ENCODE results near the gene SIAH3. TPM values are rescaled to one million over a fixed set of nuclear protein-coding genes. Genes with fewer than 3 reads are reported as not detected.

Gene SIAH3
- total and polyA plus RNA-seq, 2 experiments from 2014 or later: 0.13 to 0.17 TPM

GRCh38 chr13:45765464-45765863, 86.1 kb downstream of the SIAH3 start (continued):
- TF ChIP-seq, protein P1, sequence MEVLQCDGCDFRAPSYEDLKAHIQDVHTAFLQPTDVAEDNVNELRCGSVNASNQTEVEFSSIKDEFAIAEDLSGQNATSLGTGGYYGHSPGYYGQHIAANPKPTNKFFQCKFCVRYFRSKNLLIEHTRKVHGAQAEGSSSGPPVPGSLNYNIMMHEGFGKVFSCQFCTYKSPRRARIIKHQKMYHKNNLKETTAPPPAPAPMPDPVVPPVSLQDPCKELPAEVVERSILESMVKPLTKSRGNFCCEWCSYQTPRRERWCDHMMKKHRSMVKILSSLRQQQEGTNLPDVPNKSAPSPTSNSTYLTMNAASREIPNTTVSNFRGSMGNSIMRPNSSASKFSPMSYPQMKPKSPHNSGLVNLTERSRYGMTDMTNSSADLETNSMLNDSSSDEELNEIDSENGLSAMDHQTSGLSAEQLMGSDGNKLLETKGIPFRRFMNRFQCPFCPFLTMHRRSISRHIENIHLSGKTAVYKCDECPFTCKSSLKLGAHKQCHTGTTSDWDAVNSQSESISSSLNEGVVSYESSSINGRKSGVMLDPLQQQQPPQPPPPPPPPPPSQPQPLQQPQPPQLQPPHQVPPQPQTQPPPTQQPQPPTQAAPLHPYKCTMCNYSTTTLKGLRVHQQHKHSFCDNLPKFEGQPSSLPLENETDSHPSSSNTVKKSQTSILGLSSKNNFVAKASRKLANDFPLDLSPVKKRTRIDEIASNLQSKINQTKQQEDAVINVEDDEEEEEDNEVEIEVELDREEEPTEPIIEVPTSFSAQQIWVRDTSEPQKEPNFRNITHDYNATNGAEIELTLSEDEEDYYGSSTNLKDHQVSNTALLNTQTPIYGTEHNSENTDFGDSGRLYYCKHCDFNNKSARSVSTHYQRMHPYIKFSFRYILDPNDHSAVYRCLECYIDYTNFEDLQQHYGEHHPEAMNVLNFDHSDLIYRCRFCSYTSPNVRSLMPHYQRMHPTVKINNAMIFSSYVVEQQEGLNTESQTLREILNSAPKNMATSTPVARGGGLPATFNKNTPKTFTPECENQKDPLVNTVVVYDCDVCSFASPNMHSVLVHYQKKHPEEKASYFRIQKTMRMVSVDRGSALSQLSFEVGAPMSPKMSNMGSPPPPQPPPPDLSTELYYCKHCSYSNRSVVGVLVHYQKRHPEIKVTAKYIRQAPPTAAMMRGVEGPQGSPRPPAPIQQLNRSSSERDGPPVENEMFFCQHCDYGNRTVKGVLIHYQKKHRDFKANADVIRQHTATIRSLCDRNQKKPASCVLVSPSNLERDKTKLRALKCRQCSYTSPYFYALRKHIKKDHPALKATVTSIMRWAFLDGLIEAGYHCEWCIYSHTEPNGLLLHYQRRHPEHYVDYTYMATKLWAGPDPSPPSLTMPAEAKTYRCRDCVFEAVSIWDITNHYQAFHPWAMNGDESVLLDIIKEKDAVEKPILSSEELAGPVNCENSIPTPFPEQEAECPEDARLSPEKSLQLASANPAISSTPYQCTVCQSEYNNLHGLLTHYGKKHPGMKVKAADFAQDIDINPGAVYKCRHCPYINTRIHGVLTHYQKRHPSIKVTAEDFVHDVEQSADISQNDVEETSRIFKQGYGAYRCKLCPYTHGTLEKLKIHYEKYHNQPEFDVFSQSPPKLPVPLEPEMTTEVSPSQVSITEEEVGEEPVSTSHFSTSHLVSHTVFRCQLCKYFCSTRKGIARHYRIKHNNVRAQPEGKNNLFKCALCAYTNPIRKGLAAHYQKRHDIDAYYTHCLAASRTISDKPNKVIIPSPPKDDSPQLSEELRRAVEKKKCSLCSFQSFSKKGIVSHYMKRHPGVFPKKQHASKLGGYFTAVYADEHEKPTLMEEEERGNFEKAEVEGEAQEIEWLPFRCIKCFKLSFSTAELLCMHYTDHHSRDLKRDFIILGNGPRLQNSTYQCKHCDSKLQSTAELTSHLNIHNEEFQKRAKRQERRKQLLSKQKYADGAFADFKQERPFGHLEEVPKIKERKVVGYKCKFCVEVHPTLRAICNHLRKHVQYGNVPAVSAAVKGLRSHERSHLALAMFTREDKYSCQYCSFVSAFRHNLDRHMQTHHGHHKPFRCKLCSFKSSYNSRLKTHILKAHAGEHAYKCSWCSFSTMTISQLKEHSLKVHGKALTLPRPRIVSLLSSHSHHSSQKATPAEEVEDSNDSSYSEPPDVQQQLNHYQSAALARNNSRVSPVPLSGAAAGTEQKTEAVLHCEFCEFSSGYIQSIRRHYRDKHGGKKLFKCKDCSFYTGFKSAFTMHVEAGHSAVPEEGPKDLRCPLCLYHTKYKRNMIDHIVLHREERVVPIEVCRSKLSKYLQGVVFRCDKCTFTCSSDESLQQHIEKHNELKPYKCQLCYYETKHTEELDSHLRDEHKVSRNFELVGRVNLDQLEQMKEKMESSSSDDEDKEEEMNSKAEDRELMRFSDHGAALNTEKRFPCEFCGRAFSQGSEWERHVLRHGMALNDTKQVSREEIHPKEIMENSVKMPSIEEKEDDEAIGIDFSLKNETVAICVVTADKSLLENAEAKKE (CRISPR knock-in tag; IDR thresholded peaks at IDR 0.05): no peak
- no peak for TF ChIP-seq ZNF114 (CRISPR knock-in tag; IDR thresholded peaks at IDR 0.05)

DNA sequence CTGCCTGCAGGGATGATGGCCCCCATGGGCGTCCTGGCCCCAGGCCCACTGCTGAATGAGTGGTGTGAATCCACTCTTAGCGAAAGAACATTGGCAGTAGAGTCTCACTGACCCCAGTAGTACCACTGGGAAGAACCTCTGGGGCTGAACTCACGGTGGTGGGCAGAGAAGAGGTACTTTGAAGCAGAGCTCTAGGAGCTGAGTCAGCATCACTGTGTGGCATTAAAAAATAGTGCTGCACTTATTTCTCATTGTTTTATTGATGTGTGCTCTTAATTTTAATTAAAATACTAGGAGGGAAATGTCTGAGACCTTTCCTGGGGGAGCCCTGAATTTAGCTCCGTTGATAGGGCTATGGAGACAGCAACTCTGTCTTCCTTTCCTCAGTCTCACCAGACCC, 88.1 kb downstream of the SIAH3 start:
- H3K79me2 ChIP-seq (replicated peaks; ENCODE audit: insufficient read depth): no peaks in the 10 kb centered on the region
- H3K4me1 Mint-ChIP-seq: peaks cover 6% of the 10 kb centered on the region
- no peaks in the 10 kb centered on the region for H3K9me2 ChIP-seq (ENCODE audit: insufficient read depth)
- H3K4me3 ChIP-seq: no peak overlapping the region
- no peaks in the 10 kb centered on the region for H3K36me3 ChIP-seq (ENCODE audit: insufficient read depth)
- H3K4me2 ChIP-seq: no peak overlapping the region
- H3F3A ChIP-seq (replicated peaks; ENCODE audit: low read depth): no peaks in the 10 kb centered on the region
- DNase-seq (ENCODE audit: low spot score) (no peak), ATAC-seq (no peak)
- H3K27ac Mint-ChIP-seq: no peak overlapping the region
- H2AFZ ChIP-seq: no peak overlapping the region
- no peak overlapping the region for H3K27ac ChIP-seq (ENCODE audit: low read depth)
- H3K27me3 ChIP-seq (ENCODE audit: insufficient read depth): no peaks in the 10 kb centered on the region
- H3K9me3 Mint-ChIP-seq: peaks cover 4% of the 10 kb centered on the region
- peaks cover 8% of the 10 kb centered on the region; the same call in 1 of the 2 replicates for H3K4me1 ChIP-seq (ENCODE audit: insufficient read depth)
- H3K4me3 Mint-ChIP-seq: no peak overlapping the region
- no peaks in the 10 kb centered on the region for H4K20me1 ChIP-seq (replicated peaks; ENCODE audit: insufficient read depth)
- peaks cover 3% of the 10 kb centered on the region for H3K36me3 Mint-ChIP-seq (ENCODE audit: low read depth)
- H3K27me3 Mint-ChIP-seq (ENCODE audit: insufficient read depth, low read depth, poor library complexity): peaks cover 9% of the 10 kb centered on the region
- no peak for TF ChIP-seq ZNF331 (CRISPR knock-in tag; IDR thresholded peaks at IDR 0.05; ENCODE audit: low read depth)
- no peak for TF ChIP-seq JUNB (IDR thresholded peaks at IDR 0.05; ENCODE audit: unreplicated experiment)
- no peak for TF ChIP-seq CREB1 (CRISPR knock-in tag; IDR thresholded peaks at IDR 0.05; ENCODE audit: low read depth)
- TF ChIP-seq REST (IDR thresholded peaks at IDR 0.05; ENCODE audit: unreplicated experiment): no peak
- TF ChIP-seq NANOG (IDR thresholded peaks at IDR 0.05; ENCODE audit: borderline replicate concordance): no peak
- no peak for TF ChIP-seq EZH2phosphoT487 (IDR thresholded peaks at IDR 0.05; ENCODE audit: unreplicated experiment)
- no peak for TF ChIP-seq POLR2AphosphoS5 (IDR thresholded peaks at IDR 0.05; ENCODE audit: low read depth)
- TF ChIP-seq, protein P2, sequence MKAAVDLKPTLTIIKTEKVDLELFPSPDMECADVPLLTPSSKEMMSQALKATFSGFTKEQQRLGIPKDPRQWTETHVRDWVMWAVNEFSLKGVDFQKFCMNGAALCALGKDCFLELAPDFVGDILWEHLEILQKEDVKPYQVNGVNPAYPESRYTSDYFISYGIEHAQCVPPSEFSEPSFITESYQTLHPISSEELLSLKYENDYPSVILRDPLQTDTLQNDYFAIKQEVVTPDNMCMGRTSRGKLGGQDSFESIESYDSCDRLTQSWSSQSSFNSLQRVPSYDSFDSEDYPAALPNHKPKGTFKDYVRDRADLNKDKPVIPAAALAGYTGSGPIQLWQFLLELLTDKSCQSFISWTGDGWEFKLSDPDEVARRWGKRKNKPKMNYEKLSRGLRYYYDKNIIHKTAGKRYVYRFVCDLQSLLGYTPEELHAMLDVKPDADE (IDR thresholded peaks at IDR 0.05): no peak
- no peak for TF ChIP-seq ZNF114 (CRISPR knock-in tag; IDR thresholded peaks at IDR 0.05)
- no peak for TF ChIP-seq EZH2 (IDR thresholded peaks at IDR 0.05; ENCODE audit: low read depth, unreplicated experiment)

Measured in GM23338 (cell line).